NCI-H2029 (cell line): Measurements from ENCODE around the gene LRRC8E.

Experiments
- DNase-seq: peaks from one replicate; lab custom pipeline; 2025; lab: John Stamatoyannopoulos, UW

The LRRC8E gene

GRCh38 chr19:7868326-7868670 lies 20.0 kb upstream of the LRRC8E start:
- no peak for DNase-seq

- no peak for DNase-seq
These were observed 19.4 kb upstream of the LRRC8E start for GRCh38 chr19:7868671-7869452.

- no peak for DNase-seq
These were observed 18.8 kb upstream of the LRRC8E start for GRCh38 chr19:7869453-7869909.

GRCh38 chr19:7869910-7870511 lies 18.3 kb upstream of the LRRC8E start:
- no peak for DNase-seq

GRCh38 chr19:7870571-7871436 lies 17.5 kb upstream of the LRRC8E start:
- peak; percentile 44 for DNase-seq

- DNase-seq: peak; percentile 97
These were observed 16.6 kb upstream of the LRRC8E start for GRCh38 chr19:7871437-7872305.

GRCh38 chr19:7872306-7873204 lies 15.8 kb upstream of the LRRC8E start:
- DNase-seq: no peak

GRCh38 chr19:7873304-7874075 lies 14.8 kb upstream of the LRRC8E start:
- DNase-seq: no peak

GRCh38 chr19:7874076-7874896 lies 14.0 kb upstream of the LRRC8E start, which contains the start of gene PRR36:
PRR36 (minus strand) TSS chr19:7874390; CDS start chr19:7873689, 701 bp downstream.
- peak; percentile 81 for DNase-seq

- DNase-seq: no peak
These were observed 13.4 kb upstream of the LRRC8E start for GRCh38 chr19:7874897-7875273.

GRCh38 chr19:7877249-7877836 lies 11.0 kb upstream of the LRRC8E start:
- DNase-seq: no peak

GRCh38 chr19:7879111-7879807 lies 9.1 kb upstream of the LRRC8E start:
- no peak for DNase-seq

- no peak for DNase-seq
These were observed 8.5 kb upstream of the LRRC8E start for GRCh38 chr19:7879836-7880235.

- DNase-seq: no peak
These were observed 6.4 kb upstream of the LRRC8E start for GRCh38 chr19:7881910-7882309.

GRCh38 chr19:7883105-7883504 lies 5.2 kb upstream of the LRRC8E start:
- DNase-seq: no peak

- DNase-seq: no peak
These were observed 4.3 kb upstream of the LRRC8E start for GRCh38 chr19:7883796-7884570.

GRCh38 chr19:7885818-7886217 lies 2.5 kb upstream of the LRRC8E start:
- DNase-seq: no peak
